ENCODE results near the gene PLA2G2F.
"Not testable (repeated sequence)": the region's sequence is repeated elsewhere in the genome, so short reads cannot be mapped to it uniquely, and the experiment has no call there.

PLA2G2F gene

GRCh38 chr1:20123722-20124455, 15.2 kb upstream of the PLA2G2F start:
- no peak for FAIRE-seq
- DNase-seq (ENCODE audit: insufficient read length, low spot score) = no peak
- no peak for TF ChIP-seq CTCF (IDR thresholded peaks at IDR 0.05; ENCODE audit: insufficient read depth, missing control alignments)

DNA sequence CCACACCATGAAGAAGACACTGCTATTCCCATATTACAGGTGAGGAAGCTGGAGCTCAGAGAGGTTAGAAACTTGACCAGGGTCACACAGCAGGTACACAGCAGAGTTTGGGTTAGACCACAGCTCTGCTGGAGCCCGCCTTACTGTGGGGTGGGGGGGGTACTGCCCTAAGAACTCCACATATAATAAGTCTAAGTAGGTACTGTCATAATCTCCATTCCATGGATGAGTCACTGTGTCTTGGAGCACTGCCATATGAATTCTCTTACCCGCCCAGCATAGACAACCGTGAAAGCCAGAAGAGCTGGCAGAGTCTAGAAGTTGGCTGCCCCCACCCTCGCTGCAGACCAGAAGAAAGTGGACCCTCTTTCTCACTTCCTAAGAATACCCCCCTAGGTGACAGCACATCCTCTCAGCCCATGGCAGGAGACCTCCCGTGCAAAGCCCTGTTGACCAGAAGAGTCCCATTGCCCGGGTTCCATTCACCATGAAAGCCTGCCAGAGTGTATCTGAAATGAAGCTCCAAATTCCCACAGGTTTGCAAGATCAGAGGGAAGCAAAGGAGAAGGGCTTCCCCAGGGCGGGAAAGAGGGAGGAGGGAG, 14.6 kb upstream of the PLA2G2F start:
- DNase-seq (ENCODE audit: insufficient read length, low spot score) (no peak), FAIRE-seq (no peak)

DNA sequence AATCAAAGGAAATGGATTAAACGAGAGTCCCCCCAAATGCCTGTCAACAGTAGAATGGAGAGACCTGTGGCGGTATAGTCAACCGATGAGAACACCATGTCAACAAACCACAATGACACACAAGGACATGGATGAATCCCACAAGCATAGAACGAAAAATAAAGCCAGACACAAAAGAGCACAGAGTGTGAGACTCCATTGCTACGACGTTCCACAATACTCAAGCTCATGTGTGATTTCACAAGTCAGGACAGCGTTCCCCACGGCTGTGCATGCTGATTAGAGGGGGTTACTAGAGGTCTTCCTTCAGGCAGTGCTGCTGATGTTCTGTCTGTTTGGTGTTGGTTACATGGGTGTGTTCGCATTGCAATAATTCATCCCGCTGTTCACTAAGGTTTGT, 14.0 kb upstream of the PLA2G2F start:
- DNase-seq (ENCODE audit: insufficient read length, low spot score) = no peak
- FAIRE-seq = no peak
- TF ChIP-seq CTCF (IDR thresholded peaks at IDR 0.05; ENCODE audit: insufficient read depth, missing control alignments) = no peak

More for the DNA sequence above, 14.6 kb upstream of the PLA2G2F start:
- TF ChIP-seq CTCF (IDR thresholded peaks at IDR 0.05; ENCODE audit: insufficient read depth, missing control alignments) = no peak

DNA sequence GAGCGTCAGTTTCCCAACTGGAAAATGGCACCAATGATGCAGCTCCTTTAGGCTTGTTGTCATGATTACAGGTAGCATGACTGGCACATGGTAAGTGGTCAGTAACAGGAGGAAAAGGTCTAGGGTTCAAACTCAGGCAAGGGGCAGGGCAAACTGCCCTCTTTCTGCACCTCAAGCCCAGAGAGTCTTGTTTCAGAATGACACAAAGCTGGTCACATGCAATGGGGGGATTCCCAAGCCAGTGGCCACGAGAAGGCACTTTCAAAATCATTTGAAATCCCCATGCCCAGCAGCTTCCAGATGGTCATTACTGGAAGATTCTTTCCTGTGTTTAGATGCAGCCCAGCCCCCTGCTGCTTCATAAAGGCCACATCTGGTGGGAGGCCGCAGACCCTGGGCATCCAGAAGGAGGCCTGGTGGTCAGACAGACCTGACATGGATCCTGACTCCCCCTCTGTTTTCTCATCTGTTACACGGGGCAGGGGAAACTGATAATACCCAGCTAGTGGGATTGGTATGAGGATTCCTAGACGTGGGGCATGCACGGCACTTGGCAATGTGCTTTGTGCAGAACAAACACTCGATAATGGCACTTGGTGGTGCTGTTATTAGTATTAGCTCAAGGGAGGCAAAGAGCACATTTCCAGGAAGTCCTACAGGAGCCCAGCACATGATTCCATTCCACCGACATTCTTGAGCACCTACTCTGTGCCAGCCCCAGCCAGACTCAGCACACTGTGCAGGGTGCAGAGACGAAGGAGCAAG, 12.9 kb upstream of the PLA2G2F start:
- DNase-seq (ENCODE audit: insufficient read length, low spot score) (no peak), FAIRE-seq (no peak)
- TF ChIP-seq CTCF (IDR thresholded peaks at IDR 0.05; ENCODE audit: insufficient read depth, missing control alignments) = no peak

GRCh38 chr1:20126806-20127440, 12.2 kb upstream of the PLA2G2F start:
- FAIRE-seq (no peak), DNase-seq (ENCODE audit: insufficient read length, low spot score) (no peak)
- TF ChIP-seq CTCF (IDR thresholded peaks at IDR 0.05; ENCODE audit: insufficient read depth, missing control alignments) = no peak

DNA sequence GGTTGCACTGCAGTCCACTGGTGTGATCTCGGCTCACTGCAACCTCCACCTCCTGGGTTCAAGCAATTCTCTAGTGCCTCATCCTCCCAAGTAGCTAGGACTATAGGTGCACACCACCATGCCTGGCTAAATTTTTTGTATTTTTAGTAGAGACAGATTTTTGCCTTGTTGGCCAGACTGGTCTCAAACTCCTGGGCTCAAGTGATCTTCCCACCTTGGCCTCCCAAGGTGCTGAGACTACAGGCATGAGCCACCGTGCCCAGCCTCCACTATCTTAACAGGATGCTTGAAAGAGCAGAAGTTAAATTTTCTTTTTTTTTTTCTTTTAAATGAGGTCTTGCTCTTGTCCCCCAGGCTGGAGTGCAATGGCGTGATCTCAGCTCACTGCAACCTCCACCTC, 8.6 kb upstream of the PLA2G2F start:
- not testable (repeated sequence) for FAIRE-seq; DNase-seq (ENCODE audit: insufficient read length, low spot score)

- FAIRE-seq (no peak), DNase-seq (ENCODE audit: insufficient read length, low spot score) (no peak)
- no peak for TF ChIP-seq CTCF (IDR thresholded peaks at IDR 0.05; ENCODE audit: insufficient read depth, missing control alignments)
These were observed 4.1 kb upstream of the PLA2G2F start for GRCh38 chr1:20134995-20135394.

Measured in D721Med (cell line).